NAMALWA (cell line): ENCODE results near the gene SIK2.
A peak's percentile ranks its signal among the peaks of the same experiment; 100 is the strongest.

Source experiments
- DNase-seq: peaks from one replicate; pipeline ENCODE4 v3.0.0-alpha.2; 2015; ENCODE audit warnings: low spot score

Gene SIK2

GRCh38 chr11:111659201-111660115 lies 57.2 kb downstream of the SIK2 start:
- no peak for DNase-seq

GRCh38 chr11:111660822-111661221 lies 58.6 kb downstream of the SIK2 start:
- DNase-seq, result no peak

- DNase-seq, result no peak
Measured at GRCh38 chr11:111663820-111664219, 61.6 kb downstream of the SIK2 start.

GRCh38 chr11:111665777-111666176 lies 63.5 kb downstream of the SIK2 start:
- DNase-seq, result peak; percentile 37

GRCh38 chr11:111668980-111669379 lies 66.7 kb downstream of the SIK2 start:
- no peak for DNase-seq

- no peak for DNase-seq
Measured at GRCh38 chr11:111671383-111671782, 69.1 kb downstream of the SIK2 start.

- no peak for DNase-seq
Measured at GRCh38 chr11:111672949-111673348, 70.7 kb downstream of the SIK2 start.

- DNase-seq, result no peak
Measured at GRCh38 chr11:111674941-111675340, 72.7 kb downstream of the SIK2 start.

- DNase-seq, result no peak
Measured at GRCh38 chr11:111675891-111676290, 73.6 kb downstream of the SIK2 start.

GRCh38 chr11:111676878-111677585 lies 74.8 kb downstream of the SIK2 start:
- DNase-seq, result no peak

GRCh38 chr11:111680486-111681175 lies 78.4 kb downstream of the SIK2 start:
- DNase-seq, result no peak

- DNase-seq, result no peak
Measured at GRCh38 chr11:111683806-111684205, 81.6 kb downstream of the SIK2 start.

- no peak for DNase-seq
Measured at GRCh38 chr11:111684251-111684650, 82.0 kb downstream of the SIK2 start.

GRCh38 chr11:111688013-111688412 lies 85.8 kb downstream of the SIK2 start:
- DNase-seq, result no peak

- no peak for DNase-seq
Measured at GRCh38 chr11:111691176-111691575, 88.9 kb downstream of the SIK2 start.

GRCh38 chr11:111691741-111692140 lies 89.5 kb downstream of the SIK2 start:
- no peak for DNase-seq

- no peak for DNase-seq
Measured at GRCh38 chr11:111693224-111693937, 91.1 kb downstream of the SIK2 start.

GRCh38 chr11:111694851-111695250 lies 92.6 kb downstream of the SIK2 start:
- DNase-seq, result no peak

GRCh38 chr11:111696556-111696955 lies 94.3 kb downstream of the SIK2 start:
- no peak for DNase-seq

- peak; percentile 13 for DNase-seq
Measured at GRCh38 chr11:111697933-111698371, 95.7 kb downstream of the SIK2 start.

- no peak for DNase-seq
Measured at GRCh38 chr11:111698852-111699559, 96.8 kb downstream of the SIK2 start.
